ENCODE results near the gene ADD3. TPM values are rescaled to one million over a fixed set of nuclear protein-coding genes. Genes with fewer than 3 reads are reported as not detected.

Gene ADD3
- total and polyA plus RNA-seq, 10 of the 15 experiments (the other 5 are each of a cell fraction or from before 2014, with no cell fraction given): 27.3 to 129 (median 67.8) TPM

- no peak for TF ChIP-seq ZBTB40 (IDR thresholded peaks at IDR 0.05; ENCODE audit: borderline replicate concordance)
- TF ChIP-seq BMI1 (IDR thresholded peaks at IDR 0.05; ENCODE audit: borderline replicate concordance): no peak
- TF ChIP-seq RELB (IDR thresholded peaks at IDR 0.05; ENCODE audit: low read depth): no peak
- no peak for TF ChIP-seq E4F1 (IDR thresholded peaks at IDR 0.05; ENCODE audit: borderline replicate concordance, partially characterized antibody)
- no peak for TF ChIP-seq MTA3 (IDR thresholded peaks at IDR 0.05; ENCODE audit: borderline replicate concordance, low read length)
- no peak for TF ChIP-seq CEBPZ (IDR thresholded peaks at IDR 0.05; ENCODE audit: low read depth, low read length)
- no peak for TF ChIP-seq RBBP5 (conservative IDR thresholded peaks at IDR 0.05)
- TF ChIP-seq CBFB (IDR thresholded peaks at IDR 0.05; ENCODE audit: low read depth): no peak
- no peak for TF ChIP-seq ZBED1 (IDR thresholded peaks at IDR 0.05; ENCODE audit: borderline replicate concordance)
- TF ChIP-seq PRDM15 (CRISPR knock-in tag; IDR thresholded peaks at IDR 0.05): no peak
- no peak for TF ChIP-seq ZNF274 (IDR thresholded peaks at IDR 0.05; ENCODE audit: insufficient read depth, insufficient read length)
Measured at GRCh38 chr10:109976681-109977080, 31.1 kb upstream of the ADD3 start (continued).

Data from GM12878 (cell line).